HepG2 (cell line): ENCODE measurements around the gene SMARCB1. TPM values are rescaled to one million over a fixed set of nuclear protein-coding genes. Genes with fewer than 3 reads are reported as not detected.

Source experiments
- ARID2 ChIP-seq: sonication (generic); formaldehyde crosslinking; IDR thresholded peaks from 2 replicates; pipeline ENCODE4 v1.8.1; 2022; ENCODE audit warnings: mild to moderate bottlenecking, missing genetic modification reagents, borderline replicate concordance
- HDAC6 ChIP-seq: fragments of 200-600 bp; sonication (generic); IDR thresholded peaks from 2 replicates; pipeline ENCODE4 v1.7.0; 2017; ENCODE audit warnings: mild to moderate bottlenecking, antibody characterized with exemption, low read length, low read depth
- PHF8 ChIP-seq: sonication (generic); formaldehyde crosslinking; IDR thresholded peaks from 2 replicates; pipeline ENCODE4 v1.5.0; 2020; ENCODE audit warnings: missing genetic modification reagents
- SIN3A ChIP-seq: IDR thresholded peaks from 2 replicates; pipeline ENCODE4 v1.6.1; 2011; ENCODE audit warnings: low read depth, mild to moderate bottlenecking, control low read depth, low read length, borderline replicate concordance
- YY1 ChIP-seq: IDR thresholded peaks from 2 replicates; pipeline ENCODE4 v1.6.1; 2011; ENCODE audit warnings: low read length, low read depth, moderate library complexity, mild to moderate bottlenecking; ENCODE audit not compliant: insufficient read depth, insufficient replicate concordance
- ZFP41 ChIP-seq: sonication (generic); formaldehyde crosslinking; IDR thresholded peaks from 2 replicates; pipeline ENCODE4 v1.4.0; 2020; ENCODE audit warnings: mild to moderate bottlenecking, missing genetic modification reagents, borderline replicate concordance
- ZNF276 ChIP-seq: sonication (generic); formaldehyde crosslinking; IDR thresholded peaks from 2 replicates; pipeline ENCODE4 v1.4.0; 2020; ENCODE audit warnings: mild to moderate bottlenecking, low read depth, missing genetic modification reagents
- ZNF34 ChIP-seq: sonication (generic); formaldehyde crosslinking; IDR thresholded peaks from 2 replicates; pipeline ENCODE4 v1.4.0; 2020; ENCODE audit warnings: mild to moderate bottlenecking, missing genetic modification reagents, borderline replicate concordance
- ZNF407 ChIP-seq: sonication (generic); formaldehyde crosslinking; IDR thresholded peaks from one replicate; pipeline ENCODE4 v1.5.1; 2020; ENCODE audit warnings: mild to moderate bottlenecking, missing genetic modification reagents; ENCODE audit errors: not compliant biosample characterization
- ZNF770 ChIP-seq: sonication (generic); formaldehyde crosslinking; IDR thresholded peaks from 2 replicates; pipeline ENCODE4 v1.5.0; 2020; ENCODE audit warnings: mild to moderate bottlenecking, missing genetic modification reagents
- polyA plus RNA-seq, 8 experiments: library from polyadenylated mRNA; depleted of rRNA in 3 of 8; stranded (reverse) in 7 of 8; unstranded in 1 of 8; fragments of >200 nt; fragmentation: Illumina TruSeq in 4 of 8; extraction: Trizol in 4 of 8; gene quantifications; 2 replicates each; pipeline versions ENCODE4 v1.2.1 to v1.2.3, GENCODE V29; 2011 to 2016; ENCODE audit warnings: low read depth in 4 of 8, missing spikeins in 1 of 8, mixed read lengths in 1 of 8; ENCODE audit not compliant: insufficient read depth in 1 of 8
- total RNA-seq, 5 experiments: library from RNA; depleted of rRNA; stranded (reverse); fragments of >200 nt; fragmentation: Illumina TruSeq; extraction: Trizol; gene quantifications; 2 replicates each; pipeline ENCODE4 v1.2.3, GENCODE V29; 2016; ENCODE audit warnings: low read depth in 1 of 5
- TF ChIP-seq, protein P1 (sequence below): sonication (generic); formaldehyde crosslinking; IDR thresholded peaks from 2 replicates; pipeline ENCODE4 v1.4.0; 2020; ENCODE audit warnings: missing genetic modification reagents

The SMARCB1 gene
- total and polyA plus RNA-seq, 2 of the 13 experiments (the other 11 are each of a cell fraction or from before 2014, with no cell fraction given): 74.0 to 166 TPM

DNA sequence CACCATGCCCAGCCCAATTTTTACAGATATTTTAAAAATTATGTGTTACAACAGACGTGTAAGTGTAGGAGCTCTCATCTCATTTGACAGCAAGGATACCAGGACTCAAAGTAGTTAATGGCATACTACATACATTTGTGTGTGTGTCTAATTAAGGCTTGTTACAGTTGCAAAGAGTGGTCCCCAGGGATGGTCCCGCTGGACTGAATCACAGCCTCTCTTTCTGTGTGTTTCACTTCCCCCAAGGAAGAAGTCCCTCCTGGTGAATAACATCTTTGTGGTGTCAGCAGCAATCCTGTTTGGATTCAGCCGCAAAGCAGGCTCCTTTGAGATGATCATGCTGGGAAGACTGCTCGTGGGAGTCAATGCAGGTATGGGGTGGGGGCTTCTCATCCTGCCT, 88.1 kb downstream of the SMARCB1 start (continued):
- TF ChIP-seq ZNF407: no peak
- TF ChIP-seq HDAC6: no peak
- no peak for TF ChIP-seq PHF8 (CRISPR knock-in tag)
- TF ChIP-seq, protein P1, sequence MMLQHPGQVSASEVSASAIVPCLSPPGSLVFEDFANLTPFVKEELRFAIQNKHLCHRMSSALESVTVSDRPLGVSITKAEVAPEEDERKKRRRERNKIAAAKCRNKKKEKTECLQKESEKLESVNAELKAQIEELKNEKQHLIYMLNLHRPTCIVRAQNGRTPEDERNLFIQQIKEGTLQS (CRISPR knock-in tag): no peak
- no peak for TF ChIP-seq ZNF34
- TF ChIP-seq ZNF770 (CRISPR knock-in tag): no peak
- TF ChIP-seq ZNF276 (CRISPR knock-in tag): no peak
- no peak for TF ChIP-seq YY1
- TF ChIP-seq SIN3A: no peak
- TF ChIP-seq ZFP41 (CRISPR knock-in tag): no peak
- no peak for TF ChIP-seq ARID2
- TF ChIP-seq, all 625 proteins: peak for 0
